NCI-H187 treated with DMSO at 0.1 percent for 48 hours (cell line): ENCODE measurements around the gene ARHGEF28.

Experiments used
- DNase-seq: peaks from one replicate; lab custom pipeline; 2025; lab: John Stamatoyannopoulos, UW

Gene ARHGEF28

GRCh38 chr5:73940026-73940425 is 314.0 kb downstream of the ARHGEF28 start:
- DNase-seq, result no peak

DNA sequence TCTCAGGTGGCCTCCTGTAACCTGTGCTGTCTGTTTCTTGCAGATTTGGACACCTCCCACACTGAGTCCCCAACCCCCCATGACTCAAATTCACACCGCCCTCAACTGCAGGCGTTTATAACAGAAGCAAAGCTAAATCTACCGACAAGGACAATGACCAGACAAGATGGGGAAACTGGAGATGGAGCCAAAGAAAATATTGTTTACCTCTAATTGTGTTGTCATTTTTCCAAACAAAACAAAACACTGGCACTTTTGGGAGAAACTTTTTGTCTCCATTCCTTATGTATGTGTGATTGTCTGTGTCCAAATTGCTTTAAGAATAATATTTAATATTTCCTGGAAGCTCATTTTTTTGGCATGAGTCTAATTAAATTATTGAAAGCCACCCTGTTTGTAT is 314.8 kb downstream of the ARHGEF28 start:
- no peak for DNase-seq

GRCh38 chr5:73942783-73943182 is 316.8 kb downstream of the ARHGEF28 start:
- no peak for DNase-seq

DNA sequence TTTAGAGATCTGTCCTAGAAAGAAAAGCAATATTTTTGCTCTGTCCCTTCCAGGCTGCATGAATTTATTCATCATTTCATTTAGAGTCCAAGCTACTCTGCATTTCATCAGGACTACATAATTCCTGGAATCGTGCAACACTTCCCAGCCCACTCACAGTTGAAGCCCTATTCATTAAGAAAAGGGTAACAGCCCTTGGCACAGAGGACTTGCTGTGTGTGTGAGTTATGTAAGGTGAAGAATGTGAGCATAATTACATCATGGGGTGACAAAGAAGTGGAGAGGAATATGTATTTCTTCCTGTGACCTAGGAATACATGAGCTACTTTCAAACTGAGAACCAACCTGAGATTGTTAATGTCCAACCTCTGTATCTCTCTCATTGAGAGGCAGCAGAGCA is 317.4 kb downstream of the ARHGEF28 start:
- DNase-seq, result no peak

DNA sequence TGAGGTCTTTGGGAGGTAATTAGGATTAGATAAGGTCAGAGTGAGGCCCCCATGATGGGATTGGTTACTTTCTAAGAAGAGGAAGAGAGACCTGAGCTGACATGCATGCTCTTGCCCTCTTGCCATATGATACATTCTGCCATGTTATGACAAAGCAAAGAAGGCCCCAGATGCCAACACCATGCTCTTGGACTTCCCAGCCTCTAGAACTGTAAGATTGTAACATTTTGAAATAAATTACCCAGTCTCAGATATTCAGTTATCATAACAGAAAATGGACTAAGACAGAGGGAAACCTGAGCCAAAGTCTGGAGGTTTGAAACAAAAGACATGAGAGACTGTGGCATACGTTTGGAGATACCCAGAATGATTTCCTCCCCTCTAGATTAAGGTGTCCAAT is 318.6 kb downstream of the ARHGEF28 start:
- no peak for DNase-seq

DNA sequence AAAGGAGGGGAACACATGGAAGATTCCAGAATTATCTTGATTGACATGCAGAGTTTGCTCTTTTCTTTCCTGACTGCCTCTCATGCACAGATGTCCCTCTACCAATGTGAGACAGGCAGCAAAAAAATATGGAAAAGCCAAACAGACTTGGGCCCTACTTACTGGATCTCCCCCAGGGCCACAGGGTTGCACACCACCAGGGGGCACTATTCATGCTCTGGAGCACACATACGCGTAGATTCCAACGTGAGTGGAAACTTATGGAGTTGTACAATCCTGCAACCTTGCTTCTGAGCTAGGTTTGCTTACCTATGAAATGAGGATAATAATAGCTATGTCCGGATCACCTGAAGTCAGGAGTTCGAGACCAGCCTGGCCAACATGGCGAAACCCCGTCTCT is 319.5 kb downstream of the ARHGEF28 start:
- DNase-seq, result no peak

DNA sequence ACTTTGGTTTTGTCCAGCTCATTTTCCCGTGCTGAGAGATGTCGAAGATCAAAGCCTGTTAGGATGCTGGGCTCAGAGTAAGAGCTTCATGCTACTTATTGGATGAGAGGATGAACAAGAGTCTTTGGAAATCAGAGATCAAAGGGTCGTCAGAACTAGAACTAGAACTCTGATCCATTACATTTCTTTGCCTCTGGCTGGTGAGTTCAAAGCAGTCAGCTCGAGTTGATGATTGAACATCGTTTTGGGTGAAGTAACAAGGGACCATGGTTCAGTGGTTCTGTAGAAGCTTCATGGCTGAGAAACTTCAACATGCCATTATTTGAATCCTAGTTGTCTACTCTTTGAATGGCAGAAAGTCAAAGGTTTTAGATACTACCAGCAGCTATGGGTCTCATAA is 320.3 kb downstream of the ARHGEF28 start:
- no peak for DNase-seq

DNA sequence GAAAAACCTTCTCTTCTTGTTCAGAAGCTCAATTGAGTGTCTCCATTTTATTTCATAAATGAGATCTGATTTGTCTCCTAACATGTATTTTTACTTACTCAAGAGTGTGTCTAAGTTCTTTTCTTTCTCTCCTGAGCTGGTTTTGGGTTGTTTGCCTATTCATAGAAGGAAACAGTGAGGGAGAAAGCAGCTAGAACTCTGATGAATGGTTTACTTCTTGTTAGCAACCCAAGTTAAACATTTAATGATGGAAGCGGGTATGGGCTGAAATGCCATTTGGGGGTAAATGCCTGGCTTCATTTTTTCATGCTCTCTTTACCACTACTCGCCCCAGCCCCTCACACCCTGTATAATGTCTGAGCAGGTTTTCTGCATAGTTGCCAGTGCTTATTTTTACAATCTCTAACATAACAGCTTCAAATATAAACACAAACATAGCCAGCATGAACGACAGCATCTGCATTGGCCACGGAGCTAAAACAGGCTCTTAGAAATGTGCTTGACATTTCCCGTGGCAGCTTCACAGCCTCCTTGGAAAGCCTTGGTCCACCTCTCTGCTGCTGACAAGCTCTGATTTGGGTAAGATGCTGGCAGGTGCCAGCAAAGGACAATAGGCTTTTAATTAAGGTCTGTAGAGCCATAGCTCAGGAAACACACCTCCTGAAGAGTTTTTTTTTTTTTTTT is 321.1 kb downstream of the ARHGEF28 start:
- DNase-seq, result no peak

GRCh38 chr5:73947906-73948640 is 322.1 kb downstream of the ARHGEF28 start:
- DNase-seq, result no peak

DNA sequence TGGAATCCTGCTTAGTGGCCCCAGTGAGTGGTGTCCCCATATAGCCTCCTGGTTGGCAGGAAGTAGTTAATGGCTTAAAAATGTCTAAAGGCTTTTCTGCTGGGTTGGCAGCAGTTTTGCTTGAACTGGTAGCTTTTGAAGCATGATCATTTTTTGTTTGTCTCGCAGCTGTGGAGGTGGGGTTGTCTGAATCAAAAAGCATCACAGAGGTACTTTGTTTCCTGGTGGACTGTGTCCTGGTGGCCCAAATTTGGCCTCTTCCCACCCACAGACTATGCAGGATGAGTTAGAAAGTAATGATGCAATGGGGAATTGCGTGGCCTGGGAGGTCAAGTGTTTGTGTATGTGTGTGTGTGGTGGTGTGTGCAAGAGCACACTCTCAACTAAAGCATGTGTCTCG is 322.7 kb downstream of the ARHGEF28 start:
- no peak for DNase-seq

GRCh38 chr5:73950441-73950873 is 324.5 kb downstream of the ARHGEF28 start:
- DNase-seq, result no peak

DNA sequence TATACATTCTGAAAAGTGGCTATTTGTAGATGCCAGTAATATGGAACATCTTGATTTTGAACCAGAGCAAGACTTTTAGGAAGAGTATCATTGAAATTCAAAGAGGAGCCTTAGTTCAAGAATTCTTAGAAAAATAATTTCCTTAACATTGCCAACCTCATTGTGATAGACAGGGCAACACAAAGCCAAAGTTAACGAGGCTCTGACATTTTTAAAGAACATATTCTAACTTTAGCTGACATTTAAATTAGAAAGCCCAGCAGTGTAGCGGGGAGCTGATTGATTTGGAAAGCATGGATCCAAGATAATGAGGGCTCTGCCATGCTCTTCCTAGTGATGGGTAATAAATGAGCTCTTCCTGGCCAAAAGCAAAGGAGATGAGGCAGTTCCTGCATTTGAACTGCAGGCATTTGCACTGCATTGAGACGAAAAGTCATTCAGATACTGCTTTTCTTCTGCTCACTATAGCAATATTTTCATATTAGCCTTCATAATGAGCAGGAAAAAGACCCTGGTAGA is 325.0 kb downstream of the ARHGEF28 start:
- DNase-seq, result no peak

DNA sequence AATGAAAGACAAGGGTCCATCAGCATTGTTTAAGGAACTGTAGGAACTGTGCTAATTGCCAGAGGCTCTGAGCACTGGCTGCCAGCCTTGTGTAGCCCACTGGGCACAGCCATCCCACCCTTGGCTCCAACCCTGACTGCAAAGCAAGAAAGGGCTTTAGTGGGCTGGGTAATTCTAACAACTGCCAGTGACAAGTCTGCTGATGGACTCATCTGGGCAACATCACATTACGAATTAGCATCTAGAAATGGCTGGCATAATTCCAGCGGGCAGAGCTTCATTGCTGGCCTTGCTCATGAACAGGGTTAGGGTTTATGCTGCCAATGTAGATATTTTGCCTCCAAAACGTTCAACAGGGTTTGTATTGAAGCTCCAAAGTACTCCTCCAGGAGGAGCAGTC is 326.9 kb downstream of the ARHGEF28 start:
- no peak for DNase-seq

DNA sequence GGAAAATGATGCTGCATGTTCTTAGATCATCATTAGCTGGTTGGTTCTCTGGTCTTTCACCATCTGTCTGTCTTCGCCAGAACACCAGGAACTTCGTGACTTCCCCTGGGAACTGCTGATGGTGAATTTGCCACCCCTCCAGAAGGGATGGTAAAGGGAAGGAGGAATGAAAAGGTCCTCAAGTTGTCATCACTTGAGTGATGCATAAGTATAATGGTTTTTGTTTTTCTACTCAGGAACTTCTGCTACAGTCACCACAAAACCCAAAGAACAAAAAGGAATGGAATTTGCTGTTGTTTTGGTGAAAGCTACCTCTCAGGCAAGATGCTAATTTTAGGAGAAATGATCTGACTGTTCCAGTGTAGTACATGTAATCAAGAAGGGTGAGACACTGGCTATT is 328.4 kb downstream of the ARHGEF28 start:
- DNase-seq, result no peak

- DNase-seq, result no peak
Observed at GRCh38 chr5:73955271-73955846, 329.4 kb downstream of the ARHGEF28 start.

- no peak for DNase-seq
Observed at GRCh38 chr5:73957397-73958001, 331.5 kb downstream of the ARHGEF28 start.

GRCh38 chr5:73958037-73958436 is 332.0 kb downstream of the ARHGEF28 start:
- DNase-seq, result no peak

GRCh38 chr5:73960023-73960422 is 334.0 kb downstream of the ARHGEF28 start:
- no peak for DNase-seq

GRCh38 chr5:73960426-73960825 is 334.4 kb downstream of the ARHGEF28 start:
- no peak for DNase-seq

- no peak for DNase-seq
Observed at GRCh38 chr5:73962801-73963425, 336.9 kb downstream of the ARHGEF28 start.

DNA sequence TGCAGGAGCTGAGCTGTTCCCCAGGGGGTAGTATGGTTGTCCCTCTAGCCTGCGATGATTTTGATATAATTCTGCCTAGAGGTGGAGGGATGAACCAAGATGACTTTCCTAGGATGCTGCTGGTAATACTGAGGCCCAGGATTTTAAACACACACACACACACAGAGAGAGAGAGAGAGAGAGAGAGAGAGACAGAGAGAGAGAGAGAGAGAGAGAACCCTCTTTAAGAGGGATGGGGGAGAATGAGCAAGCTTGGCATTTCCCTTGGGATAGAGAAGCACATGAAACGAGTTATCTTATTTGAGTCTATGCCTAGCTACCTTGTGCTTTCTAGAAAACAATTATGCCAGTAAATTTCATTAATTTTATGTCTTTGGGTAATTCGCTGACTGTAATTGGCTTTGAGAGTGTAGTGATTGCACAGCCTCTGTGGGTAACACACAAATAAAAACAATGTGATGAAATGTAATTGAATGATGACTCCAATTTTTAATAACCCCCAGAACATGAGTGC is 338.4 kb downstream of the ARHGEF28 start:
- DNase-seq, result no peak

GRCh38 chr5:73966451-73966850 is 340.5 kb downstream of the ARHGEF28 start:
- DNase-seq, result no peak
